ENCODE data around the gene ZFHX3.

The ZFHX3 gene

DNA sequence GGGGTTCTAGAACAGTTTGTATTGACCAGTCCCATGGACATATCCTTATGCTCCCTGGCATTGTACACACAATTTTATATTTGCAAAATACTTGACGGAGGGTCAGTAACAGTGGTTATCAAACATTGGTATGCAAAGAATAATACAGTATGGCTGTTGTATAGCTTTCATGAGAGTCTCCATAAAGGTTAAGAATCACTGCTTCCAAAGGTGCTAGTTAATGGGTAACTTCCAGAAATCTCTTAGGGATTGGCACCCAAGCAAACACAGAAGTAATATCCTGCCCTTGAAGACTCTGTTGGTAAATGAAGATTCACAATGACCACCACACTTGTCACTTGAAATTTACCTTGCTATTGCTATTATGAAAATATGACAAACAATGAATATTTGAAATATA lies 239.2 kb downstream of the ZFHX3 start:
- DNase-seq: no peak

- no peak for DNase-seq
Measured at GRCh38 chr16:72807245-72807644, 240.7 kb downstream of the ZFHX3 start.

GRCh38 chr16:72805486-72805885 lies 242.4 kb downstream of the ZFHX3 start:
- DNase-seq: no peak

DNA sequence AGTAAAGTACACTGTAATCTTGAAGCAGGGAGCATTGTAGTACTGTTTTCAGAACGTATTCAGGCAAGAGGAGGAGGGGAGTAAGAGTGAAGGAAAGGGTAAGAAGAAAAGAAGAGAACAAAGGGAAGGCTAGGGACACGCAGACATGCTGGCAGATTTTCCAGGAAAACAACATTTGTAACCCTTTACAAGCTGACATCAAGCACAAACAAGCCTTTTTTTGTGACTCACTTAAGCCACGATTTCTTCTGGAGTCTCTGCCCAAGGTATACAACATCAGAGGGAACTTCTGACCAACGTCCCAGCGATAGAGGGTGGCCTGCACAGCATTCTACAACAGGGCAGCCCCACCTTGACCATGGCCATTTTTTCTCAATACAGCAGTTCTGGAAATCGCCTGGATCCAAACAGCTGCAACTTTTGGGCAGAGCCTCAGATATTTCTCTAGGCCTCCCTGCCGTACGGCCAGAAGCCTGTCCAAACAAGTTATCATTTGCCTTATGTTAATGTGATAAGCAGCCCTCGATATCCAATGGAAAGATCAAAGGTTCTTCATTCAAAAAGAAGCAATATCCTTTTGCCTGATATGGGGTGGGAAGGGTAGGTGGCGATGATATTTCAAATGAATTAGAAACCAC lies 247.3 kb downstream of the ZFHX3 start:
- DNase-seq: no peak

- DNase-seq: no peak
Measured at GRCh38 chr16:72798264-72798663, 249.7 kb downstream of the ZFHX3 start.

DNA sequence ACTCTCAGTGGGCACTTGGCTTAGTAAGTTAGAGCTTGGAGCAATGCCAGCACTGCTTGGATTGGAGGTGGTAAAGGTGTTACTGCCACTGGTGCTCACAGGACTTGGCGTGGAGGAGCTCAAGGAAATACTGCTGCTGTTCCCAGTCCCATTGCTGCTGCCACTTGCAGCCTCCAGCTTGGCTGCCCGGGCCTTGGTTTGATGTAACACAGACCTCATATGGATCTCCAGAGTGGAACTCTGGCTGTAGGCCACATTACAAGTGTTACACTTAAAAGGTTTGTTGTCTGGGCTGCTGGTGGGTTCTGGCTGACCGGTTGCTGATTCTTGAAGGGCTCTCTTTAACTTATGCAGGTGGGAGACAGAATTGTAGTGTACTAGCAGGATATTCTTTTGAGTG lies 250.3 kb downstream of the ZFHX3 start:
- DNase-seq: no peak

GRCh38 chr16:72796222-72796621 lies 251.7 kb downstream of the ZFHX3 start:
- no peak for DNase-seq

DNA sequence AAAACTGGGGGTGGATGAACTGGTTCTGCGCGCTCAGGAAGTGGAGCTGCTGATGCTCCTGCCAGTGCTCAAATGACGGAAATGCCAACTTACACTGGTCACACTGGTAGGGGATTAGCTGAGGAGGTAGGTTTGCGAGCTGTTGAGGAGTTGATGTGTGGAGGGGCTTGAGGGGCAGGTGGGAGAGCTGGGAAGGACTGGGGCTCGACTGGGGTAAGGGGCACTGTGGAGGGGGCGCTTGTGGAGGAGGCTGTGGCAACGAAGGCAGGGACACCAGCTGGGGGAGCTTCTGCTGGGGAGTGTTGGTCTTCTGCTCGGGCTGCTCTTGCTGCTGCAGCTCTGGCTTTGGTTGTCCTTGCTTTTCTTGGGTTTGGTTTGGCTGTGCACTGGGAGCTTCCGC lies 252.9 kb downstream of the ZFHX3 start:
- no peak for DNase-seq

- DNase-seq: no peak
Measured at GRCh38 chr16:72794319-72794718, 253.6 kb downstream of the ZFHX3 start.

DNA sequence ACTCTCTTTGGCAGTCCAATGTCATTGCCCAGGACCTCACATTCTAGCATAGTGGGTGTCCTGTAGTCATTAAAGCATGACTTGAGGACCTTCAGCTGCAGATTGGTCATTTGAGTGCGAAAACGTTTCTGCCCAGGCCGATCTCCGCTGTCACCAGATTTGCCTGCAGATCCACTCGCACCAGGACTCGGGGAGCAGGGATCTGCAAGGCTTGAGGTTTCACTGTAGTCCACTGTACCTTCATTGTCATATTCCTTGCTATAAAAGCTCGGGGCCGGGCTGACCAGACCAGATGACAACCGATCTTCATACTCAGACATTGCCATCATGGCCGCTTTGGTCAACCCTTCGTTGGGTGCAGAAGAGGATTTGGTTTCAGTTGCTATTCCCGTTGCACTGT lies 254.2 kb downstream of the ZFHX3 start:
- no peak for DNase-seq

DNA sequence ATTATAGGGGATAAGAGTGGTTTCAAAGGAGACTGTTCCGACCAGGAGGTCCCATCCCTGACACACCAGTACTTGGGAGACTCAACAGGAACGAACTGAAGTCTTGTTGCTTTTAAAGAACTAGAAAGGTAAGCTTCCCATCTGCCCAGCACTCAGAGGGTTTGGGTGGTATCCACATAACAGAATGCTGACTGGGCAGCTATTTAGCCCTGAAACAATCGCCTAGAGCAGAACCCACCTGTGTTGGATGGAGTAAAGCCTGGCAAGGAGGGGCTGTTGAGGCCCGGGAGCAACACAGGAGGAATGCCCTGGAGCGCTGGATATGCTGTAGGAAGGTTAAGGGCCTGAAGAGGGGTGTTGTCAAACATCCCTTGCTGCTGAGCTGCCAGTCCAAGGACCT lies 254.9 kb downstream of the ZFHX3 start:
- DNase-seq: no peak

- DNase-seq: no peak
Measured at GRCh38 chr16:72791786-72792185, 256.1 kb downstream of the ZFHX3 start.

DNA sequence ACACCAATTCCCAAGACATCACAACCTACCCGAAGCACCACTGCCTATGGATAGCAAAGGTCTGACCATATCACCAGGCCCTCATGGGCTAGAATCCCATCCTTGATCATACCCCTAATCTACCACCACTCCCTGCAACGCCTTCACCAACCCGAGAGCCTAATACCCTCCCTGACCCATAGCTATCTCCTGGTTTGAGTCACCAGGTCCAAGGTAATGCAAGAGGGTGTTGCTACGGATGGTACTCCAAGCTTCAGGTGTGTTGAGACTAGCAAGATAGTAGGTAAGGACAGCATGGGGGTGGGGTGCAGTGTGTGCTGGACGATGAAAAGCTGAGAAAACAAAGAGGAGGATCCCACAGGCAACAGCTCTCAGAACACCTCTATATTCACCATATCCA lies 258.0 kb downstream of the ZFHX3 start:
- no peak for DNase-seq

GRCh38 chr16:72789465-72789864 lies 258.5 kb downstream of the ZFHX3 start:
- no peak for DNase-seq

DNA sequence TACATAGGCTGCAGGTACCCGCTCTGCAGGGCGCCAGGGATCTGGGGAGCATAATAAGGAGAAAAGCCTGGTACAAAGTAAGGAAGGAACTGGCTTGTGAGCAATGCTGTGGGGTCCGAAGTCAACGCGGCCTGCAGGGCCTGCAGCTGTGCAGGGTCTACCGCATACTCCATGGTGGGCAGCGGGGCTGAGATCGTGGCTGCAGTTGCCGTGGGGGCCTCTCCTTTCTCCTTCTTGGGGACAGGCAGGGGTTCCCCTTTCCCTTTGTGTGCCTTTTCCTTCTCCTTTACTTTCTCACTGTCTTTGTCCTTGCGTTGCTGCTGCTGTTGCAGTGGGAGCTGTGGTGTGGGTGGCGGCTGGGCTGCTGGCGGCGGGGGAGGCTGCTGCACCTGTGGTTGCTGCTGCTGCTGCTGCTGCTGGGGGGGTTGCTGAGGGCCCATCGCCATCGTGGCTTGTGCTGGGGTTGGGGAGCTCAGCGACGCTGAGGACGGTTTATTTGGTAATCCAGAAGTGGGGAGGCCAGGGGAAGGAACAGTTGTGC lies 259.6 kb downstream of the ZFHX3 start:
- no peak for DNase-seq

DNA sequence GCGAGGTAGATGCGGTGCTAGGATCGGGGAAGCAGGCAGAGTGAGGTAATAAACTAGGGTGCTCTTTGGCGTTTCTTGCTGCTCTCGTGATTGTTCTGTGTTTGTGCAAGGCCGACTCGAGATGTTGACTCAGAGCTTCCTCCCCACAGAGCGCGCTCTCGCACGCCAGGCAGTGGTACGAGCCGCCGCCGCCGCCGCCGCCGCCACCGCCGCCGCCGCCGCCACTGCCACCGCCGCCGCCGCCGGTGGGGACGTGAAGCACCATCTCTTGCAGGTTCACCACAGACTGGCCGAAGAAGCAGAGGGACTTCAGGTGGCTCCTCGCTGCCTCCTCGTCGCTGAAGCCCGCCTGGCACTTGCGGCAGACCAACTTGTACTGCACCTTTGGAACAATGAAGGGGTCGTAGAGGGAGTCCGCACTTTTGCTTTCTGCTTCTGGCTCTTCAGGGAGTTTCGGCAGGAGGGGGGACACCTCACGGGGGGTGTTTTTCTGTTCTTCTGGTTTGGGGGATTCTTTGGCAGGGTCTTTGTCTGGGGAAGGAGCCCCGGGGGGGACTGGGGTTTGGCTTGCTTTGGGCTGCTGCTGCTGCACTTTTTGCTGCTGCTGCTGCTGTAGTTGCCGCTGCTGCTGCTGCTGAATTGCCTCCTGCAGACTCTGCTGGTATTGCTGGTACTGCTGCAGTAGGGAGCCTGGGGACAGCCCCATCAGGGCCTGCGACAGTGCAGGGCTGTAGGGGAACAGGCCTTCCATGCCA lies 260.2 kb downstream of the ZFHX3 start:
- peak in 41 of 58 donors; percentile 11 to 59 (median 32) for DNase-seq

DNA sequence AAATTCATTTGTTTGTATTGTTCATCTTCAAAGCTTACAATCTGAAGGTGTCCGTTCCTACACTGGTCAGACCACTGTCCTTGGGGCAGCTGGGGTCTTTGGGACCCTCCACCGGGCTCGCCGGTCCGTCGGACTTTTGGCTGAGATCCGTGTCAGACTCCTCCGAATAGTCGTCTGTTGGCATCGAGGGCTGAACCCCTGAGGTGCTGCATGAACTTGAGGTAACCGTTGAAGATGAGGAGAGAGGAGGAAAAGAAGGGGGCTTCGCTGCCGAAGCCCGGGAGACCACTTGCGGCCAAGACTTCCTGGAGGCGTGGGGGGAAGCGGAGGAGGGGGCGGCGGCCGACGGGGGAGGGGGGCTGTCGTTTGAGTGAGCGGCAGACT lies 260.8 kb downstream of the ZFHX3 start:
- peak in 1 of 58 donors; percentile 40 for DNase-seq

GRCh38 chr16:72786606-72787005 lies 261.3 kb downstream of the ZFHX3 start:
- no peak for DNase-seq

DNA sequence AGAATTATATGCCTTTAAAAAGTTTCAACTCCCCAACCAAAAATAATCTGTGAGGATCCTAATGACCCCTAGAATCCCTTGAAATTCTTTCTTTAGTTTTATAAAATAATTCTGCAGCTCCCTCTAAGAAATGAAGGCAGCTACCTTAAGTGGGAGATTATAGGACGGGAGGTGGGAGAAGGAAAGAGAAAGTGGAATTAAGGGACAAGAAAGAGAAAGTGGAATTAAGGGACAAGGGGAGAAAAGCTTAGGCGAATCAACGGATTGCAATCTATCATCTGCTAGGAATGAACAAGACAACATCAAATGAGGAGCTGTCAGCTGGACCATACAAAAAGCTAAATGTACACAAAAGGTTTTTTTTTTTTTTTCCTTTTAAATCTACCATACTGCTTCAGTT lies 262.0 kb downstream of the ZFHX3 start:
- no peak for DNase-seq

- no peak for DNase-seq
Measured at GRCh38 chr16:72785171-72785570, 262.8 kb downstream of the ZFHX3 start.

DNA sequence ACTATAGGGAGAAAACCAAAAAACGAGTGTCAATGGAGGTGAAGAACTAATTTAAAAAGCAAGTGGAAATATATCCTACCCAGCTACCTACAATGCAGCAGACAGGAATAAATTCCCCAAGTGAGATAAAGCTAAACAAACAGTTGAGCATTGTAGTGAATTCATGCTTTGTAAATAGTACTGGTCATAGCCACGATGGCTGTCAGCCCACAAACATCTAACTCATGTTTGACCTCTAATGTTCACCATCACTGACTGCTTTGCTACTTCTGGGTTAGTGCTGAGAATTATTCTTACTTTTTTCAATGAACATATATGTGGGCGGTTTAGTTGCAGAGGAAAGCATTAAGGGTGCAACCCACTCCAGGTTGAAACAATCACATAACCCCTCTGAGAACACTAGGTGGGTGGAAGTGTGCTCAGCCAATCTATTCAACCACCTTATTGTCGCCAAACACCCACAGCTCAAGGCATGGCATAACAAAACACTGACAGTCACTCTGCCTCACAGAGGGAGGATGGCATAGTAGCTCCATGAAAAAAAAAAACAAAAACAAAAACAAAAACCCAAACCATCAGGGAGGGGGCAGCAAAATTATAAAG lies 264.1 kb downstream of the ZFHX3 start:
- DNase-seq: no peak

DNA sequence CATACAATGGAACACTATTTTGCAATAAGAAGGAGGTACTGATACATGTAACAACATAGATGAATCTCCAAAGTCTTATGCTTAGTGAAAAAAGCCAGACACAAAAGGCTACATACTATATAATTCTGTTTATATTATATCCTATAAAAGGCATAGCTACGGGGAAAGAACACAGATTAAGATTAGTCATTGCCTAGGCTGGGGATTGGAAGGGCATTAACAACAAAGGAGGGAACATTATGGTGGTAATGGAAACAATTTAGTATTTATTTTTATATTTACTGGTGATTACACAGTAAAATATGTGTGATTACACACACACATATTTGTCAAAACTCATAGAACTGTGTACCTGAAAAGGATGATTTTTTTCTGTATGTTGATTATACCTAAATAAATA lies 278.1 kb downstream of the ZFHX3 start:
- DNase-seq: no peak

GRCh38 chr16:72768591-72768990 lies 279.3 kb downstream of the ZFHX3 start:
- DNase-seq: no peak
